Measurements from ENCODE around the gene MAL.
A peak's percentile ranks its signal among the peaks of the same experiment; 100 is the strongest.

MAL gene

GRCh38 chr2:95018301-95018700, 7.2 kb upstream of the MAL start:
- no peak for DNase-seq

DNA sequence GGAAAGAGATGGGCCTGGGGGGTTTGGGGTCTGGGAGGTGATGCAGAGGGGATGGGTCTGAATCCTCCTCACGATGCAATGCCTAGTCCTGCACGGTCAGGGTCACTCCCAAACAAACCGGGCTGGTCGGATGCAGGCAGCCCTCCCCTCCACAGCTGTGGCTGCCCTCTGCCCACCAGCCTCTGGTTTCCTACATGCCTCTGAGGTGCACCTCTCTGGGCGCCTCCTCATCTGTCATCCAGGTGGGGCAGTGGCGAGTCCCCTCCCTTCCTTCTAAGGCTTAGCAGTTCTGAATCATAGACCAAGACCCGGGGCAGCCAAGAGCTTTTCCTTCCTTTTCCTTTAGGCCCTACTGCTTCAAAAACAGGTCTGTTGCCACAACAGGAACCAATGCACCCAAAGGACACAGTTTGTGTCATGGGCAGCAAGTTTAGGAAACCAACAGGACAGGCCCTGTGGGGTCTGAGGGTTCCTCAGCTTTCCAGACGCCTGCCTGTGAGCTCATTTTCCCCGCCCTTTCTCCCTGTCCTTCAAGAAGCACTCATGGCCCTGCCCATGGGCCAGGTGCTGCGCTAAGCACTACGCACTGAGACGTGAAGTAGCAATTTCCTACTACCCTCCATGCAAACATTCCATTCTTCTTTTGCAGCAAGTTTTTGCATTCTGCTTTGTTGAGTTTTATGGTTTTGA, 6.5 kb upstream of the MAL start:
- DNase-seq, result no peak

DNA sequence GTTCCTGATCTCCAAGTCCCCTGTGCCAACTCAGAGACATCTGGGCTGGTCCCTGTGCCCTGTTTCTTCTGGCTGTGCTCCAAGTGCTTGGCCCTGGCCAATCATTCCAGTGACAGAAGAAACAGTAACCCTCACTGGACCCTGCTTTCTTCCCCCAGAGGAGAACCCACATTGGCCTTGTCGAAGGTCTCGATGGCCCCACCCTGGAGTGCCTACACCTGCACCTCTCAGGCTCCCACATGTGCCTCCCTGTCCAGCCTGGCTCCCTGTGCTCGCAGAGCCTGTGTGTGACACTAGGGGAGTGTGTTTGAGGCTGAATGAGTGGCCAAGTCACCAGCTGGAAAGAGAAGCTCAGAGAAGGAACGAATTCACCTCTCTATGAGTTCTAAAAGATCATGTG, 5.9 kb upstream of the MAL start:
- DNase-seq, result no peak

GRCh38 chr2:95020275-95021022, 5.1 kb upstream of the MAL start:
- no peak for DNase-seq

DNA sequence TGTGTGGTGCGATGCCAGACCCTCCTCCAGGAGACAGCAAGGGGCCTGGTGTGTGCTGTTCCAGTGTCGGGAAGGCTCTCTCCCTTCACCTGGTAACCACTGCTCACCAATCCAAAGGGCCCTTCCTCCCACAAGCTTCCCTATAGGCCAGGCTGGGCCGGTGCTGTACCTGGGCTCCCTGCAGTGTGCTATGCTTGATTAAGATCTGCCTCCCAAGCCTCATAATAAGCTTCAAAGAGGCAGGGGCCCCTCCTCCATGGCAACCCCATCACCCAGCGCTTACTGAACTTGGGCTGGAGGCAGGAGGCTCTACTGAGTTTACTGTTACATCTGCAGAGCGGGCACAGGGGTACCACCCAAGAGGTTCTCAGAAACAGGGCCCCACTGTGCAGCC, 4.5 kb upstream of the MAL start:
- no peak for DNase-seq

DNA sequence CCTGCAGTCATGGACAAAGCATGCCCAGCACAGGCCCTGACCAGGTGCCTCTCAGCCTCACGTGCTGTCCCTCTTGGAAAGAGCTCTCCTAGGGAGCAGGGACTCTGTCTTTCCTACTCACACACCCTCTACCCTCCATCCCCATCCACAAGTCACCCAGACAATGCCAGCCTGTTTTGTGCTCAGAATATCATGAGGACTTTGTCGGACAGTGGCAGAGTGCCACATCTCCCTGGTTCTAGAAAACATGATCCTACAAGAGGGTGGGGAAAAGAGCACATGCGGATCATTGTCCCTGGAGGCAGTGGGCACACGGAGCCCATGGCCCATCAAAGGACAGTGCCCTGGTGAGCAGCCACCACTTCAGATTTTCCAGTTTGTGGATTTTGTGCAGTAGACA, 3.7 kb upstream of the MAL start:
- DNase-seq, result no peak

DNA sequence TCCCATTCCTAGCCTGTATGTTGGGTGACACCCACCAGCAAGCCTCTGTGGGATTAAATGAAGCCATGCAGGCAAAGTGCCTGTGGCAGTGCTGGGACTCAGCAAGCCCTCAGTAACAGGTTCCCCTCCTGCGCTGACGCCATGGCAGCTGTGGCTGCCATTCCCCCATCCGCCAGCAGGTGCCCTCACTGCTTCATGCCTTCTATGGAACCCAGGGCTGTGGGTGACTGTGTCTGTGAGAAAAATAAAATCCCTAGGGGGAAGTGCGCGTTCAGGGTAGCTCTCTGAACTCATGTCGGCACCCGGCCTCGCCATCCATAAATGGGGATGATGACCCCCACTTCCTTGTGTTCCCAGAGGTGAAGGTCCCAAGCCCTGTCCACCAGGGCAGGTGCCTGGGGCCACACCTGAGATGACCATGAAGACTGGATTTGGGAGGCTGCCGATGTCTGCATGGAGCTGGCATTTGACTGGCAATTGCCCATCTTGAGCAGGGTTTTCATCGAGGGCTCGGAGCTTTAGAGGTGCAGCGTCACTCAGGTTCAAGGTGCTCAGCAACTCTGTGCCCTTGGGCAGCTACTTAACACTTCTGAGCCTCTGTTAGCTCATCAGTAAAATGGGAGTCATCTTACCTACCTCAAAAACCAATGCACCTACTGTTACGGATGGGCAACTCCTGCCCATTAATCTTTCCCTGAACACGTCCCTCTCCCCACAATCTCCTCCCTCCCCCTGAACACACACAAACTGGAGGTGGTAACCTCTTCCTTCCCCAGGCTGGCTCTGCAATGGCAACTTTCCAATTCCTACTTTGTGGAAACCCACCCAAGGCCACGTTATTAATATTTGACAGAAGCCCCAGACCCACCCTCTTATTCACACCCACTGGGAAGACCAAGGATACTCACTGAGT, 2.9 kb upstream of the MAL start:
- DNase-seq, result peak; percentile 29

DNA sequence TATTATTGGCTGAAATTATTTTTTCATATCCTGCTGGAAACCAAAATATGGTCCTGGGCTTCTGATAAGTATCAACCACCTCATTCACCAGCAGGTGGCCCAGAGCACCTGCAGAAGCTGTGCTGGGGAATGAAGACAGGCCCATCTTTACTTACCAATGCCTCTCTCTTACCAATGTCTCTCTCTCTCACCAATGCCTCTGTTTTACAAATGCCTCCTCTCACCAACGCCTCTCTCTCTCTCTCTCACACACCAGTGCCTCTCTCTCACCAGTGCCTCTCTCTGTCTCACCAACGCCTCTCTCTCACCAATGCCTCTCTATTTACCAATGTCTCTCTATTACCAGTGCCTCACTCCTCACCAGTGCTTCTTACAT, 2.3 kb upstream of the MAL start:
- DNase-seq, result no peak

- no peak for DNase-seq
Observed at GRCh38 chr2:95024371-95024770, 1.1 kb upstream of the MAL start.

- DNase-seq, result no peak
Observed at GRCh38 chr2:95024960-95025405, 525 bp upstream of the MAL start.

- DNase-seq, result no peak
Observed at GRCh38 chr2:95026471-95027368, 1.2 kb downstream of the MAL start.

DNA sequence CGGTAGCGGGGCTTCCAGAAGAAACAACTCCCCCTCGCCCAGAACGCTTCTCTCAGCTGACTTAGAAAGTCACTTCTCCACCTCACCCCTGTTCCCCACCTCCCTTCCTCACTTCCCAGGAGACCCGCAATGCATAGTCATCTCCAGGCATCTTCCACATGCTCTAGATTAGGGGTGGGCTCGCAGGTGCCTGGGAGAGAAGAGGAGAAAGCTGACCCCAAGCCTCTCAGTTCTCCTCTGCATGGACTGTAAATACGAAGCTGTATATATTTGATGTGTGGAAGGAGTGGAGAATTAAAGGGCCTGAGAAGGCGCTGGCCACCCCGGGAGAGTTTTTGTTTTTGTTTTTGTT, 1.8 kb downstream of the MAL start:
- DNase-seq, result no peak

- no peak for DNase-seq
Observed at GRCh38 chr2:95029898-95030341, 4.4 kb downstream of the MAL start.

- DNase-seq, result no peak
Observed at GRCh38 chr2:95030496-95030895, 5.0 kb downstream of the MAL start.

DNA sequence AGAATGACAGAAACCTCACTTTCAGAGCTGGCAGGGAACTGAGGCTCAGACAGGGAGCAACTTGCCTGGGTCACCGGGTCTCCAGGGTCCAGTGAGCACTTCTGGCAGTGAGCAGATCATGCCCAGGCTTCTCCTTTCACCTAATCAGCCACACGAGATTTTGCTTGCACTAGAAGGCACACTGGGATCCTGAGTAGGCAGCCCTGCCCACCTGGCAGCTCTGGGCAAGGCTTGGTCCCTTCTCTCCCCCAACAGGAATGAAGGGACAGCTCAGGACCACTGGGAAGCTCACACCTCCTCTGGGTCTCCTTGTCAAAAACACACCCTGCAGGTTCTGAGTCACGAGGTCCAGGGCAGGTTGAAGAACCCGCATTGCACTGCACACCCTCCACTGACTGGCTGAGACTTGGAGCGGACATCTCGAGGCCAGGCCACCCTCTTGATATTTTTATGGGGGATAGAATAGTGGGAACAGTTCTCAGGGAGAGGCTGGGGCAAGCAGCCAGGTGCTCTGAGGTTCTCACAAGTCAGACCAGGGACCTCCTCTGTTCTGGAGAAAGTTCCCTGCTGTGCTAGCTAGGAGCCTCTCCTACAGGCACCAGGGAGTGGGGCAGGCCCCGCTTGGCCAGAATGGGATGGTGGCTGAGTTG, 5.7 kb downstream of the MAL start:
- no peak for DNase-seq

DNA sequence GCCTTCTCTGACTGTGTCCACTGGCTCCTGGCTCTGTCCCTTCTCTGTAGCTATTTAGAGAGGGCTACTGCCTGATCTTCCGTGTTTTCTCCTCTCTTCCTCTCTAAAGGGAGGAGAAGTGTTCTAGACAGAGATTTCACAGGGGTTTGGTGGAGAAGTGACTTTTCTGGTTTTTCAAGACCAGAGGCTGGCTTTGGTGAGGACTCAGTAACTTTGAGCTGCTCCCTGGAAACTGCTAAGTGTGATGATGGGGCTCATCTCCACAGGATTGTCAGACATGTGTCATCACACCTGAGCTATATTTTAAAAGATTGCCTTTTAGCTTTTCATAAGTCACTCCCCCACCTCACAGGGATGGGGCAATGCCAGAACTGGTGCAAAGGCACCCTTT, 6.2 kb downstream of the MAL start:
- DNase-seq, result no peak

GRCh38 chr2:95032341-95032740, 6.8 kb downstream of the MAL start:
- DNase-seq, result no peak

DNA sequence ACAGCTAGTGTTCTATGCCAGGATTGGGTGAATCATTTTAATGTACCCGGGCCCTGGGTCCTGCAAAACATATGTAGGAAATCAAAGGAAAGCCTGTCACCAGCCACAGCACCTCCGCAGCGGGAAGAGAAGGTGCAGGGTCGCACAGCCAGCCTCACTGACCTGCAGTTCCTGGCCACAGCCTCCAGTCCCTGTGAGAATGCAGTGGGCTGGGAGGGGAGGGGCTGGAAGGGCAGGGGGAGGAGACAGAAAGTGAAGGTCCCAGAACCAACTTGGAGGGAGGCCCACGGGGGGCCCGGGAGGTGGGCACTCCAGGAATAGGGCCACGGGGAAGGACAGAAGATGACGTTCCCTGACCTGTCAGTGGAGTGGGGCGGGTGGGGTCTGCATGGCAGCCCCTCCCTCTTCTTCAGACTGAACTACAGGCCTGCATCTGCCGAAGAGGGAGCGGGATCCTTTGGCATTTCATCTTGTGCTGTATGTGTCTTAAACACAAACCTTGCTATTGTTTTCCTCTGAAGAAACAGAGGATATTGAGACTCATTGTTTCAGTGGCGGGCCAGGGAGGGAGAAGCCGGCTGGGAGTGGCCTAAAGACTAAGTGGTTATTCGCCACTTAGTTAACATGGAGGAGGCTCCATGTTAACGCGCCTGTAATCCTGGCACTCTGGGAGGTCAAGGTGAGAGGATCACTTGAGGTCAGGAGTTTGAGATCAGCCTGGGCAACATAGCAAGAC, 7.5 kb downstream of the MAL start:
- no peak for DNase-seq

- DNase-seq, result no peak
Observed at GRCh38 chr2:95034221-95034620, 8.7 kb downstream of the MAL start.

DNA sequence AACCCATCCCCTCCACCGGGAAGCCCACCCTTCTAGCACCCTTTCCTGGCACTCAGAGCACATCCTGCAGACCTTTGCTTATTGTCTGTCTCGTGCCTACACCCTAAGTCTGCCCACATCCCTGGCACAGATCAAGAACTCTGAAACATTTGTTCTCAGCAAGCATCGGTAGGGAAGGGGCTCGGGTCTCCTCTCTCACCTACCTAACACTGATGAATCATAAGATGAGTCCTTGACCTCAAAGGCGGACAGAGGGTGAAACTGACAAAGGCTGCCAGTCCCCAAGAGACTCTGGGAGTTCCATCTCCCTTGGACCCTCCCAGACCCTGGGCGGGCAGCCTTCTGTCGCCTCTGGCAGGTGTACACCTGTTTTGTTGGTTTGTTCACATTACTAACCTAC, 9.3 kb downstream of the MAL start:
- DNase-seq, result no peak

DNA sequence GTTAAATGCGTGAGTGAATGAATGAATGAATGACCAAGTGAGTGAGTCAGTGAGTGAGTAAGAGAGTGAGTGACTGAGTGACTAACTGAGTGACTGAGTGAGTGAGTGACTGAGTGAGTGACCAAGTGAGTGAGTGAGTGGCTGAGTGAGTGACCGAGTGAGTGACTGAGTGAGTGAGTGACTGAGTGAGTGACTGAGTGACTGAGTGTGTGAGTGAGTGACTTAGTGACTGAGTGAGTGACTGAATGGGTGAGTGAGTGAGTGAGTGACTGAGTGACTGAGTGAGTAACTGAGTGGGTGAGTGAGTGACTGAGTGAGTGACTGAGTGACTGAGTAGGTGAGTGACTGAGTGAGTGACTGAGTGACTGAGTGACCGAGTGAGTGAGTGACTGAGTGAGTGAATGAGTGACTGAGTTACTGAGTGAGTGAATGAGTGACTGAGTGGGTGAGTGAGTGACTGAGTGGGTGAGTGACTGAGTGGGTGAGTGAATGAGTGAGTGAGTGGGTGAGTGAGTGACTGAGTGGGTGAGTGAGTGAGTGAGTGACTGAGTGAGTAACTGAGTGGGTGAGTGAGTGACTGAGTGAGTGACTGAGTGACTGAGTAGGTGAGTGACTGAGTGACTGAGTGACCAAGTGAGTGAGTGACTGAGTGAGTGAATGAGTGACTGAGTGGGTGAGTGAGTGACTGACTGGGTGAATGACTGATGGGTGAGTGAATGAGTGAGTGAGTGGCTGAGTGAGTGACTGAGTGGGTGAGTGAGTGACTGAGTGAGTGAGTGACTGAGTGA, 11.3 kb downstream of the MAL start:
- DNase-seq, result no peak
